Mucosa of descending colon (tissue), 3 donors: ENCODE measurements around the gene GGT5. TPM values are rescaled to one million over a fixed set of nuclear protein-coding genes. Genes with fewer than 3 reads are reported as not detected.

Experiments used
- ATAC-seq: fragments of 200-7000 bp; cut with Tn5 transposase; one replicate; pipeline ENCODE4 v1.9.1; 2020; ENCODE audit warnings: mild to moderate bottlenecking, moderate library complexity
- DNase-seq, 3 donors: peaks; one replicate each; pipeline ENCODE4 v3.0.0-alpha.2; 2020
- H3K36me3 ChIP-seq: fragments of 200-600 bp; one replicate; pipeline ENCODE4 v1.8.0; 2021; ENCODE audit warnings: low read depth, mild to moderate bottlenecking
- H3K4me1 ChIP-seq: fragments of 200-600 bp; one replicate; pipeline ENCODE4 v1.8.0; 2021; ENCODE audit warnings: low read depth, mild to moderate bottlenecking
- H3K4me3 ChIP-seq: fragments of 200-600 bp; one replicate; pipeline ENCODE4 v1.8.0; 2021; ENCODE audit warnings: mild to moderate bottlenecking
- H3K9me3 ChIP-seq: fragments of 200-600 bp; one replicate; pipeline ENCODE4 v1.8.0; 2021; ENCODE audit warnings: mild to moderate bottlenecking
- CTCF ChIP-seq: fragments of 200-600 bp; IDR thresholded peaks from one replicate; pipeline ENCODE4 v1.8.0; 2022; ENCODE audit warnings: antibody characterized with exemption, mild to moderate bottlenecking
- intact Hi-C, 2 donors: fragments of 100-400 bp; cut with DNase I in 1 of 2; cut with micrococcal nuclease in 1 of 2; formaldehyde crosslinking; loops; one replicate each; pipeline versions ENCODE4 v1.11.0 to v1.11.1; 2022; cut with DNase I, micrococcal nuclease
- total RNA-seq, 3 donors: library from RNA; stranded (reverse); fragmentation: NEBNext Ultra II Directional in 2 of 3; extraction: Animal tissue kit (Norgen Biotek cat#: 25700) in 2 of 3; gene quantifications; one replicate each; pipeline versions ENCODE4 v1.2.1 to v1.2.4, GENCODE V29; 2021 to 2023
- donor health status: DM: no; HTN: no; CAD: no; lungs with moderate emphysema.
- donor health status: DM: no; HTN: no; CAD: no.
- donor health status: DM: no; HTN: yes; CAD: no.

The GGT5 gene
- total RNA-seq, 3 donors from 2014 or later: 2.3 to 14.7 (median 6.6) TPM

DNA sequence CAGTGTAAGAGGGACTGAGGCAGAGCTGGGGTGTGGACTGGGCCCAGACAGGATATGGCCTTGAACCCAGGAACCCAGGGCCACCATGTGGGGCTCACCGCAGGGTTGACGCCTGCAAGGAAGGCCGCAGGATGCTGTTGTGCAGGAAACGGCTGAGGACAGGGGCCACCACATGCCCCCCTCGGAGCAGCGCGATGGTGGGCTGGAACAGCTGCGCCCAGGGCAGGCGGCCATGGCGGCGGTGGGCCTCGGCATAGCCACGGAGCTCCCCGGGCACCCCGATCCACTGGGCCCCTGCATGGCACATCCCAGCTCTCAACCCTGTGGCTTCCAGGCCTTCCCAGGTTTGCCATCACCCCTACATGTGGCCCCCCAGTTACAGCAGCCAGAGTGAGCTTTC is 12.2 kb downstream of the GGT5 start:
- Histone ChIP-seq H3K9me3 (no peaks in the 10 kb centered on the region), H3K4me3 (no peak overlapping the region), H3K4me1 (no peaks in the 10 kb centered on the region), H3K36me3 (no peaks in the 10 kb centered on the region)
- no peak for TF ChIP-seq CTCF
- no peak for ATAC-seq
- DNase-seq: no peak
- intact Hi-C loops: no loop called here

DNA sequence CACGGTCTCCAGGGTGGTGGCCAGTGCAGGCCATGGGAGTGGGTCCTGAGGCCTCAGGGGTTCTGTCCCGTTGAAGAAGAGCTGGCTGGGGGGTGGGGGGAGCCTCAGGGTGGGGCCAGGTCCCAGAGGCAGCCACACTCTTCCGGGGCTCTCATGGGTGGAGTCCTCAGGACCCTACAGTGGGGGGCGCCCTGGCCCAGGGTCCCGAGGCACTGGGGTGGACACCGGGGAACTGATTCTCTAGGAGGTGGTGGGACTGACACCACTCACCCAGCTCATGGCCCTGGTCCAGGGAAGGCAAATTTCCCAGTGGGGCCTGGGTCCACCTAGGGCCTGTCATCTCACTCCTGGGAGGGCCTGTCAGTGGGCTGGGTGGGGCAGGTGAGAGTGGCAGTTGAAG is 12.8 kb downstream of the GGT5 start:
- no peaks in the 10 kb centered on the region for H3K4me1 ChIP-seq
- DNase-seq: no peak
- no peaks in the 10 kb centered on the region for H3K9me3 ChIP-seq
- no peak for ATAC-seq
- H3K4me3 ChIP-seq: no peak overlapping the region
- no peaks in the 10 kb centered on the region for H3K36me3 ChIP-seq
- no peak for TF ChIP-seq CTCF
- intact Hi-C loops: no loop called here

DNA sequence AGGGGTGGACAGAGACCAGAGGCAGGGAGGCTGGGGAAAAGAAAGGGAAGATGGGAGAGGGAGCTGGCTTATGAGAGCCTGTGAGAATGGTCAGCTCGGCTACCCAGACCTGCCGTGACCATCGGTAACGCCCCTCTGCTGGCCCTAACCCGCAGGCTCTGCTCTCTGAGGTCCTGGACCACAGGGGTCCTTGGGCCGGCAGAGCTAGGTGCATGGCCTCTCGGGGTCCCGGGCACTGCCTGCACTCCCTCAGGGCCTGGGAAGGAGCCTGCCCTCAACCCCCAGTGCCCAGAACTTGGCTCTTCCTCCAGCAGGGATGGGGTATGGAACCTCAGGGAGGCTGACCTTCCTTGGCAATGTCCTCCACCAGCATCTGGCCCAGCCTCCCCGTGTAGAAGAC is 13.2 kb downstream of the GGT5 start:
- Histone ChIP-seq H3K36me3 (no peaks in the 10 kb centered on the region), H3K4me1 (no peaks in the 10 kb centered on the region), H3K9me3 (no peaks in the 10 kb centered on the region), H3K4me3 (no peak overlapping the region)
- ATAC-seq (no peak), DNase-seq (no peak)
- TF ChIP-seq CTCF: no peak
- intact Hi-C loops: no loop called here

- ATAC-seq: peak; percentile 77
- DNase-seq: peak in 2 of 3 donors; percentile 70 to 77
- H3K36me3 ChIP-seq: no peaks in the 10 kb centered on the region
- intact Hi-C loops: no loop called here
- no peaks in the 10 kb centered on the region for H3K4me1 ChIP-seq
- TF ChIP-seq CTCF: no peak
- H3K9me3 ChIP-seq: no peaks in the 10 kb centered on the region
- no peak overlapping the region for H3K4me3 ChIP-seq
These were observed 13.8 kb downstream of the GGT5 start for GRCh38 chr22:24230911-24231656.

DNA sequence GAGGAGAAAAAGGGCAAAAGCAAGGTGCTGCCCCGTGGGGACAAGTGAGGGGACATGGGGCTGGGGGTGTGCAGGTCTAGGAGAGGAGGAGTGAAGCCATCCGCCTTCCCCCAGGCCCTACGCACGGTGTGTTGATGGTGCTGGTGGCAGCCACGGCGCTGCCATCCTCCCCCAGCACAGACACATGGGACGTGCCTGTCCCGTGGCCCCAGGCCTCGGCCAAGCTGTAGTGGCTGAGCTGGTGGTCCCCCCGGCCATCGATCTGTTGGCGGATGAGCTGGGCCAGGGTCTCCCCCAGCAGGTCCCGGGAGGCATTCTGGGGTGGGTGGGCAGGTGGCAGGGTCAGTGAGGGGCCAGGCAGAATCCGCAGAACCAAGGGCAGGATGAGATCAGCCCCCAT is 18.9 kb downstream of the GGT5 start:
- DNase-seq (no peak), ATAC-seq (no peak)

More for the DNA sequence above, 18.9 kb downstream of the GGT5 start:
- Histone ChIP-seq H3K4me3 (no peak overlapping the region), H3K4me1 (no peaks in the 10 kb centered on the region), H3K9me3 (peaks cover 8% of the 10 kb centered on the region), H3K36me3 (no peaks in the 10 kb centered on the region)
- TF ChIP-seq CTCF: no peak
- intact Hi-C loops: no loop called here
